T-cell (primary cell): ENCODE measurements around the gene ADRA2B. TPM values are rescaled to one million over a fixed set of nuclear protein-coding genes. Genes with fewer than 3 reads are reported as not detected.
"Not testable (repeated sequence)": the region's sequence is repeated elsewhere in the genome, so short reads cannot be mapped to it uniquely, and the experiment has no call there.

Experiments
- ATAC-seq, 4 experiments: fragments of 200-7000 bp in 3 of 4; fragments of 150-1000 bp in 1 of 4; cut with Tn5 transposase; replicated peaks in 1 of 4; 1 replicate in 3 of 4; 2 replicates in 1 of 4; pipeline ENCODE4 v1.10.0; 2021; ENCODE audit warnings: moderate library complexity in 3 of 4, mild to moderate bottlenecking in 2 of 4, moderate number of reproducible peaks in 1 of 4
- CTCF ChIA-PET, 2 donors: fragments of 300-600 bp; sonication (Branson Sonifier 250); formaldehyde crosslinking; loops; one replicate each; lab custom pipeline; 2022; ENCODE audit warnings: antibody characterized with exemption in 2 of 2; lab: Charles Lee
- POLR2A ChIA-PET, 2 donors: fragments of 300-600 bp; sonication (Branson Sonifier 250); formaldehyde crosslinking; loops; one replicate each; lab custom pipeline; 2022; ENCODE audit warnings: antibody characterized with exemption in 2 of 2; lab: Charles Lee
- DNase-seq, 35 experiments: peaks; one replicate each; pipeline versions ENCODE4 v3.0.0 to v3.0.0-alpha.2; 2013 to 2023
- H3K27ac ChIP-seq: one replicate; pipeline ENCODE4 v1.5.1; 2013; ENCODE audit warnings: low read length
- H3K27me3 ChIP-seq, 2 experiments: replicated peaks in 1 of 2; 1 replicate in 1 of 2; 2 replicates in 1 of 2; pipeline versions ENCODE4 v1.6.1 to v1.7.0; 2013; ENCODE audit warnings: low read length in 1 of 2, mixed read lengths in 1 of 2; ENCODE audit not compliant: control insufficient read depth in 2 of 2, insufficient read depth in 2 of 2; ENCODE audit errors: extremely low read depth in 1 of 2
- H3K36me3 ChIP-seq, 2 donors: 1 replicate in 1 of 2; 2 replicates in 1 of 2; pipeline versions ENCODE4 v1.6.1 to v1.7.0; 2013; ENCODE audit warnings: low read length in 1 of 2; ENCODE audit not compliant: control insufficient read depth in 2 of 2, insufficient read depth in 1 of 2; ENCODE audit errors: extremely low read depth in 1 of 2
- H3K4me1 ChIP-seq, 2 experiments: 1 replicate in 1 of 2; 2 replicates in 1 of 2; pipeline versions ENCODE4 v1.6.1 to v1.7.0; 2013; ENCODE audit warnings: low read length in 2 of 2, mixed read lengths in 1 of 2; ENCODE audit not compliant: insufficient read depth in 2 of 2, control insufficient read depth in 1 of 2; ENCODE audit errors: extremely low read depth in 1 of 2
- H3K4me3 ChIP-seq, 2 donors: 1 replicate in 1 of 2; 2 replicates in 1 of 2; pipeline versions ENCODE4 v1.5.1 to v1.7.0; 2013; ENCODE audit warnings: mild to moderate bottlenecking in 2 of 2, low read length in 1 of 2, moderate library complexity in 1 of 2; ENCODE audit not compliant: control insufficient read depth in 1 of 2; ENCODE audit errors: extremely low read depth in 1 of 2
- H3K9me3 ChIP-seq: 2 replicates; pipeline ENCODE4 v1.7.0; 2013
- H3K27ac Mint-ChIP-seq, 2 donors: one replicate each; pipeline ENCODE4 v1.8.0; 2020 to 2021; ENCODE audit warnings: mild to moderate bottlenecking in 2 of 2, mixed read lengths in 2 of 2
- H3K27me3 Mint-ChIP-seq, 2 donors: one replicate each; pipeline ENCODE4 v1.8.0; 2021 to 2022; ENCODE audit warnings: mixed read lengths in 2 of 2
- H3K36me3 Mint-ChIP-seq: one replicate; pipeline ENCODE4 v1.8.0; 2021; ENCODE audit warnings: mixed read lengths
- H3K4me1 Mint-ChIP-seq, 3 donors: one replicate each; pipeline ENCODE4 v1.8.0; 2020 to 2022; ENCODE audit warnings: mixed read lengths in 3 of 3, mild to moderate bottlenecking in 1 of 3
- H3K4me3 Mint-ChIP-seq, 3 donors: one replicate each; pipeline ENCODE4 v1.8.0; 2020 to 2022; ENCODE audit warnings: mild to moderate bottlenecking in 3 of 3, mixed read lengths in 3 of 3, moderate library complexity in 3 of 3
- H3K9me3 Mint-ChIP-seq, 3 donors: one replicate each; pipeline ENCODE4 v1.8.0; 2020 to 2022; ENCODE audit warnings: mixed read lengths in 3 of 3
- WGBS: methylation state at CpG from one replicate; pipeline ENCODE4 v1.1.5; 2013; ENCODE audit warnings: missing lambda C conversion rate; ENCODE audit not compliant: insufficient coverage; 5-methylcytosine and 5-hydroxymethylcytosine counted together
- total RNA-seq, 35 experiments: library from RNA in 6 of 35; stranded (reverse) in 6 of 35; fragments of 120-200 nt in 1 of 35; gene quantifications; one replicate each; pipeline versions ENCODE4 v1.2.1 to v1.2.4 and lab custom pipeline; 2013 to 2026

Gene ADRA2B
- total RNA-seq, 5 donors from 2014 or later (not counting 1 experiment from before 2014, with no cell fraction given) = 0.13 to 0.77 (median 0.18) TPM

DNA sequence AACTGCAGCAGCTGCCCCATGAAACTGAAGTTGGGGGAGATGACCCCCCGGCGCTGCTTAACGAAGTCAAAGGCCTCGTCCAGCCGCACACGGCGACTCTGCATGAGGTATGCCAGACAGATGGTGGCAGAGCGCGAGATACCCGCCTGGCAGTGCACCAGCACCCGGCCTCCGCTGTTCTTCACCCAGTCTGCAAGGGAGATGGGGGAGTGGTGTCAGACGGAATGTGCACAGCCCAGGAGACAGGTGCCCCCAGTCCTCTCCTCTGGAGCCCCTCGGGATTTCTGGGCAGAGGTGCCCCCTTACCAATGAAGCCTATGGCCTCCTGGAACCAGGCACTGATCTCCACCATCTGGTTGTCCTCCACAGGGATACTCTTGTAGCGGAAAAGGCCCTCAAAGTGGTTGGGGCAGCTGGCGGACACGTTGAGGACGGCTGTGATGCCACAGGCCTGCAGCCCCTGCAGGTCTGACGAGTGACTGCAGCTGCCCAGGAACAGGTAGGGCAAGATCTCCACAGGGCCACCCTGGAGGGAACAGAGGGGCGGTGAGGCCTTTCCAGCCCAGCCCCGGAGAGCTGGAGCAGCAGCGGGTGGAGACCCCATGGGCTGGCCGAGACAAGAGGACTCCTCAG, 27.6 kb upstream of the ADRA2B start:
- peak overlapping the region; percentile 91 to 94 for H3K27ac Mint-ChIP-seq

GRCh38 chr2:96143231-96143847, 27.0 kb upstream of the ADRA2B start:
- no peak for ATAC-seq
- H3K4me1 Mint-ChIP-seq = peaks cover 66 to 69% (median 68%) of the 10 kb centered on the region in 3 donors
- no peaks in the 10 kb centered on the region for H3K27me3 Mint-ChIP-seq
- H3K9me3 ChIP-seq = no peaks in the 10 kb centered on the region
- H3K36me3 ChIP-seq = peaks cover 6 to 16% of the 10 kb centered on the region in 2 donors
- CTCF ChIA-PET = interaction anchor here (1.0 to 4.1 kb wide), 4 partner anchors 21 to 32 kb away, joined by 3 to 33 read pairs (median 6); no protein-coding TSS in a partner anchor
- 20% methylated on average over 7 of the region's 10 CpGs for WGBS
- POLR2A ChIA-PET = interaction anchor here in 1 of 2 donors (0.8 kb wide), 1 partner anchor 31 kb away, joined by 3 read pairs; no protein-coding TSS in a partner anchor
- DNase-seq = peak in 3 of 35 experiments; percentile 32 to 52 (median 34)
- H3K4me1 ChIP-seq = peaks cover 27 to 82% of the 10 kb centered on the region in 2 experiments
- H3K27ac Mint-ChIP-seq = peak overlapping the region; percentile 91 to 94
- peaks cover 13% of the 10 kb centered on the region for H3K36me3 Mint-ChIP-seq
- H3K27me3 ChIP-seq = no peaks in the 10 kb centered on the region
- peak overlapping the region; percentile 65 for H3K27ac ChIP-seq
- no peaks in the 10 kb centered on the region for H3K9me3 Mint-ChIP-seq
- peak overlapping the region; percentile 77 to 89 for H3K4me3 ChIP-seq
- peak overlapping the region; percentile 90 to 97 (median 92) for H3K4me3 Mint-ChIP-seq

More for the DNA sequence above, 27.6 kb upstream of the ADRA2B start:
- ATAC-seq (no peak), DNase-seq (peak in 30 of 35 experiments; percentile 29 to 62 (median 48))
- Histone ChIP-seq H3K36me3 (peaks cover 6 to 16% of the 10 kb centered on the region in 2 donors), H3K27me3 (no peaks in the 10 kb centered on the region), H3K4me3 (peak overlapping the region; percentile 77 to 89), H3K9me3 (no peaks in the 10 kb centered on the region), H3K27ac (peak overlapping the region; percentile 65), H3K4me1 (peaks cover 31 to 83% of the 10 kb centered on the region in 2 experiments)
- H3K9me3 Mint-ChIP-seq = no peaks in the 10 kb centered on the region
- peaks cover 65 to 71% (median 70%) of the 10 kb centered on the region in 3 donors for H3K4me1 Mint-ChIP-seq
- 9% methylated on average over 22 of the region's 23 CpGs for WGBS
- CTCF ChIA-PET = interaction anchor here (2.3 to 4.1 kb wide), 2 partner anchors 30 to 31 kb away, joined by 9 to 33 read pairs; no protein-coding TSS in a partner anchor
- POLR2A ChIA-PET = interaction anchor here in 1 of 2 donors (0.8 kb wide), 1 partner anchor 31 kb away, joined by 3 read pairs; no protein-coding TSS in a partner anchor
- H3K36me3 Mint-ChIP-seq = peaks cover 13% of the 10 kb centered on the region
- H3K4me3 Mint-ChIP-seq = peak overlapping the region; percentile 90 to 97 (median 92)
- H3K27me3 Mint-ChIP-seq = no peaks in the 10 kb centered on the region

GRCh38 chr2:96142217-96143113, 26.1 kb upstream of the ADRA2B start:
- H3K27ac Mint-ChIP-seq = peak overlapping the region; percentile 91 to 94
- H3K27ac ChIP-seq = peak overlapping the region; percentile 65
- DNase-seq (peak in 30 of 35 experiments; percentile 37 to 79 (median 57)), ATAC-seq (no peak)
- H3K4me1 Mint-ChIP-seq = peaks cover 61 to 63% (median 61%) of the 10 kb centered on the region in 3 donors
- no peaks in the 10 kb centered on the region for H3K9me3 ChIP-seq
- H3K4me3 Mint-ChIP-seq = peak overlapping the region; percentile 90 to 97 (median 92)
- no peaks in the 10 kb centered on the region for H3K9me3 Mint-ChIP-seq
- H3K27me3 ChIP-seq = peaks cover 0 to 3% of the 10 kb centered on the region in 2 experiments
- WGBS = 46% methylated on average over 18 of the region's 26 CpGs
- peaks cover 19 to 82% of the 10 kb centered on the region in 2 experiments for H3K4me1 ChIP-seq
- CTCF ChIA-PET = interaction anchor here (0.7 to 4.1 kb wide), 8 partner anchors 16 to 33 kb away, joined by 3 to 33 read pairs (median 4); no protein-coding TSS in a partner anchor
- H3K4me3 ChIP-seq = peak overlapping the region; percentile 77 to 89
- H3K36me3 Mint-ChIP-seq = peaks cover 13% of the 10 kb centered on the region
- POLR2A ChIA-PET = interaction anchor here (0.5 to 0.8 kb wide), 3 partner anchors 22 to 394 kb away, joined by 3 to 4 read pairs (median 3); partner anchors contain the start of gene ARID5A (in 1 of the 2)
- no peaks in the 10 kb centered on the region for H3K27me3 Mint-ChIP-seq
- peaks cover 9 to 16% of the 10 kb centered on the region in 2 donors for H3K36me3 ChIP-seq

- H3K9me3 ChIP-seq, ATAC-seq, POLR2A ChIA-PET, H3K27me3 Mint-ChIP-seq, H3K9me3 Mint-ChIP-seq, H3K27me3 ChIP-seq, H3K4me3 ChIP-seq, DNase-seq: not testable (repeated sequence)
- Mint-ChIP-seq H3K36me3 (peaks cover 13% of the 10 kb centered on the region), H3K4me1 (peaks cover 52 to 54% (median 53%) of the 10 kb centered on the region in 3 donors), H3K4me3 (peak overlapping the region in 1 of 3 donors; percentile 97), H3K27ac (peak overlapping the region; percentile 85)
- WGBS = no CpG with 5 or more reads among the region's 5 CpGs
- Histone ChIP-seq H3K36me3 (peaks cover 9 to 16% of the 10 kb centered on the region in 2 donors), H3K4me1 (peaks cover 13 to 82% of the 10 kb centered on the region in 2 experiments), H3K27ac (peak overlapping the region; percentile 65)
- CTCF ChIA-PET = interaction anchor here (0.7 to 4.1 kb wide), 5 partner anchors 21 to 34 kb away, joined by 3 to 33 read pairs (median 5); no protein-coding TSS in a partner anchor
These were observed 25.2 kb upstream of the ADRA2B start for GRCh38 chr2:96141624-96141967.

DNA sequence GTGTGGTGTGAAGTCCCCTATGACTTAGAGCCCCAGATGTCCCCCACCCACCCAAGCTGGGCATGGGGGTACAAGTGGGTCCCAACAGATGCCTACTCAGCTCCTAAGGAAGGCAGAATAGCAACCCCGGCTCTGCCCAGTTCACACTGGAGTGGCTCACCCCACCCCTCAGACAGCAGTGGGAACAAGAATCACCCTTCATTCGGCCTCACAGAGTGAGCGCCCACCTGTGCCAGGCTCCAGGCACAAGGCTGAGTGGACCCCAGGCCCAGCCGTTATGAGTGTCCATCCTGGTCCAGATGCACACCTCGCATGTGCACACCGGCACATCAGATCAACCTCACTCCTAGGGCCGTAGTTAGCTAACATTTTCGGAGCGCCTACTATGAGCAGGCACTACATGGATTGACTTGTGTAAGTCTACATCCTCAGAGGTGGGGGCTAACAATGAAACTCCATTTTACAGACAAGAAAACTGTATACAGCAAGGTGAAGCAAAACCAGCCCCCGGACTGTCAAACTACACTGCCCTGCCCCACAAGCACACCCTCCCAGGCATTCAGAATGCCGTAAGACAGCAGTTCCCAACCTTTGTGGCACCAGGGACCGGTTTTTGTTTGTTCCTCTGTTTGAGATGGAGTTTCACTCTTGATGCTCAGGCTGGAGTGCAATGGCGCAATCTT, 24.7 kb upstream of the ADRA2B start:
- POLR2A ChIA-PET = interaction anchor here in 1 of 2 donors (0.6 to 0.8 kb wide), 3 partner anchors 16 to 776 kb away, joined by 3 read pairs; no protein-coding TSS in a partner anchor
- Histone ChIP-seq H3K36me3 (peaks cover 9 to 16% of the 10 kb centered on the region in 2 donors), H3K9me3 (no peaks in the 10 kb centered on the region), H3K27me3 (peaks cover 0 to 3% of the 10 kb centered on the region in 2 experiments), H3K4me3 (no peak overlapping the region), H3K27ac (no peak overlapping the region), H3K4me1 (peaks cover 13 to 82% of the 10 kb centered on the region in 2 experiments)
- peaks cover 13% of the 10 kb centered on the region for H3K36me3 Mint-ChIP-seq
- H3K4me1 Mint-ChIP-seq = peaks cover 48 to 49% (median 48%) of the 10 kb centered on the region in 3 donors
- H3K27ac Mint-ChIP-seq = peak overlapping the region; percentile 85
- no peak for ATAC-seq
- H3K9me3 Mint-ChIP-seq = no peaks in the 10 kb centered on the region
- 96% methylated on average over 11 of the region's 13 CpGs for WGBS
- no peaks in the 10 kb centered on the region for H3K27me3 Mint-ChIP-seq
- peak overlapping the region in 1 of 3 donors; percentile 97 for H3K4me3 Mint-ChIP-seq
- CTCF ChIA-PET = interaction anchor here (0.6 to 5.6 kb wide), 7 partner anchors 21 to 693 kb away, joined by 3 to 128 read pairs (median 9); no protein-coding TSS in a partner anchor
- no peak for DNase-seq
